Measurements from ENCODE around the gene AK6. TPM values are rescaled to one million over a fixed set of nuclear protein-coding genes. Genes with fewer than 3 reads are reported as not detected.
A peak's percentile ranks its signal among the peaks of the same experiment; 100 is the strongest.

The AK6 gene
- polyA plus RNA-seq, 1 experiment, result 11.6 TPM

DNA sequence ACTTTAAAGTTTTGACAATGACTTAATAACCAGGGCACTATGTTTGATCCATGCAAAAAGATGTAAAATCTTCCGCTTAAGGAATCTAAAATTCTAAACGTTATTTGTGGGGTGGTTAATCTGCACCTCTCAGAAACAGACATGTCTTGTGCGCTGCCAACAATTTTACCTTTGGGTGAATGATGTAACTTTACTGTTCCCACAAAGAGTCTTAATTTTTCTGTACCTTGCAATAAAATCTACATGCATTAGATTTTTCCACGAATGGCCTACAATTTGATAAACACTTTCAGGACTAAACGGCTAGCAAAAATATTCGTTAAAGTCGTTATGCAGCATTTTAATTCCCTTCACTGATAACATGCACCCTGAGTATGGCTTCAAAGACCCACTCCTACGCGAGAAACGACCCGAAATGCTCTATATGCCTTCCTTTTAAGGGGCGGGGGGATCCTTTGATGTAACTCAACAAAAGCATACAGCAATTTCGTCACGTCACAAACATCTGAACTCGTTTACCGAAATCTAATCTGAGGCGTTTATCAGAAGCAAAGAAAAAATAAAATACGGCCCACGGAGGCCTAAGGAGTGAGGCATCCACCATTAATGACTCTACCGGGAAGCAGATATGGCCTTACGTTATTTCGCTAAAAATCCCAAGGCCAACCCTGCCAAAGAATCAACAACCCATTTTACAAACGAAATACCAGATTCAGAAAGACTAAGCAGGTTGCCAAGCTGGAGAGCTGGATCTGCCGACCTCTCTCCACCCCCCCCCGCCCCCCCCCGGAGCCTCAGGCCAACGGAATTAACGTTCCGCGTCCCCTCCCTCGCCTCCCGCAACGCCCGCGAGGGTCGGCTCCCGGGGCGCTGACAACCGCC, 621 bp downstream of the AK6 start:
- CTCF ChIA-PET, result no interaction called here
- Histone ChIP-seq H3K27me3 (ENCODE audit: control insufficient read depth, insufficient read depth, low read length) (no peaks in the 10 kb centered on the region), H3K4me3 (ENCODE audit: low read depth, low read length) (peak overlapping the region; percentile 90), H3K36me3 (ENCODE audit: control insufficient read depth, insufficient read depth, low read length) (peaks cover 1% of the 10 kb centered on the region; the same call in 1 of the 2 replicates)
- TF ChIP-seq, protein P1, sequence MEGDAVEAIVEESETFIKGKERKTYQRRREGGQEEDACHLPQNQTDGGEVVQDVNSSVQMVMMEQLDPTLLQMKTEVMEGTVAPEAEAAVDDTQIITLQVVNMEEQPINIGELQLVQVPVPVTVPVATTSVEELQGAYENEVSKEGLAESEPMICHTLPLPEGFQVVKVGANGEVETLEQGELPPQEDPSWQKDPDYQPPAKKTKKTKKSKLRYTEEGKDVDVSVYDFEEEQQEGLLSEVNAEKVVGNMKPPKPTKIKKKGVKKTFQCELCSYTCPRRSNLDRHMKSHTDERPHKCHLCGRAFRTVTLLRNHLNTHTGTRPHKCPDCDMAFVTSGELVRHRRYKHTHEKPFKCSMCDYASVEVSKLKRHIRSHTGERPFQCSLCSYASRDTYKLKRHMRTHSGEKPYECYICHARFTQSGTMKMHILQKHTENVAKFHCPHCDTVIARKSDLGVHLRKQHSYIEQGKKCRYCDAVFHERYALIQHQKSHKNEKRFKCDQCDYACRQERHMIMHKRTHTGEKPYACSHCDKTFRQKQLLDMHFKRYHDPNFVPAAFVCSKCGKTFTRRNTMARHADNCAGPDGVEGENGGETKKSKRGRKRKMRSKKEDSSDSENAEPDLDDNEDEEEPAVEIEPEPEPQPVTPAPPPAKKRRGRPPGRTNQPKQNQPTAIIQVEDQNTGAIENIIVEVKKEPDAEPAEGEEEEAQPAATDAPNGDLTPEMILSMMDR (IDR thresholded peaks at IDR 0.05; ENCODE audit: insufficient read depth, low read depth, low read length), result no peak
- no peak for DNase-seq (ENCODE audit: low read depth)
- POLR2A ChIA-PET, result no interaction called here

DNA sequence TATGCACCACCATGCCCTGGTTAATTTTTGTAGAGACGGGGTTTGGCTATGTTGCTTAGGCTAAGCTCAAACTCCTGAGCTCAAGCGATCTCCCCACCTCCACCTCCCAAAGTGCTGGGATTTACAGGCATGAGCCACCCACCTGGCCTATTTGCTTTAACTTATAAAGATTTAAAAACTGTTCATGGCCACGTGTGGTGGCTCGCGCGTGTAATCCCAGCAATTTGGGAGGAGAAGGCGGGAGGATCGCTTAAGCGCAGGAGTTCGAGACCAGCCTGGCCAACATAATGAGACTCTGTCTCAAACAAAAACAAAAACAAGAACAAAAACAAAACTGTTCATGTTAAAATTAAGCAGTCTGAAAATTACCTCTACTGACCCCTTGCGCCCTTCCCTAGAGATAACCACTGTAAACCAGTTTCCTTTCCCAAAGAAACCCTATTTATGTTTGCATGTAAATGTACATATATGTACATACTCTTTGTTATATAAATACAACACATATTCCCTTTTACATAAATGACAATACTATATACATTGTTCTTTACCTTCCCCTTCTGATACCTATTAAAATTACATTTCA, 1.5 kb downstream of the AK6 start:
- H3K36me3 ChIP-seq (ENCODE audit: control insufficient read depth, insufficient read depth, low read length), result peaks cover 2% of the 10 kb centered on the region; the same call in 1 of the 2 replicates
- DNase-seq (ENCODE audit: low read depth), result no peak
- TF ChIP-seq, protein P1 (IDR thresholded peaks at IDR 0.05; ENCODE audit: insufficient read depth, low read depth, low read length), result no peak
- POLR2A ChIA-PET, result no interaction called here
- H3K27me3 ChIP-seq (ENCODE audit: control insufficient read depth, insufficient read depth, low read length), result no peaks in the 10 kb centered on the region
- H3K4me3 ChIP-seq (ENCODE audit: low read depth, low read length), result peak overlapping the region; percentile 90
- CTCF ChIA-PET, result no interaction called here

DNA sequence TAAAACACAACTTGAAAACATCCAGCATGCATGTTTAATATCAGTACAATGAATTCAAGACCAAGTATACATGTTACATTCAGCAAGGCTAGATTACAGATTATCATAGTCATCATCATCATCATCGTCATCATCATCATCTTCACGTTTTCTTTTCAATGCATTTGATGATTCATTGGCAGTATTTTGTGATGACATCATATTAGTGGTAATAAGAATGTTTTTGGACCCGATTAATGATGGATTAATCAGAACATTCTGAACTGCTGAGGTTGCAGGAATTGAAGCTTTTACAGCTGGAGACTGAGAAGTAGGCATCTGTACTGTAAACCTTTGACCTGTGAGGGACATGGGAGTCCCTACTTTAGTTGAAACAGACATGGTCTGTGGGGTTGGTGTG, 4.5 kb downstream of the AK6 start:
- DNase-seq (ENCODE audit: low read depth), result no peak
- POLR2A ChIA-PET, result no interaction called here
- TF ChIP-seq, protein P1 (IDR thresholded peaks at IDR 0.05; ENCODE audit: insufficient read depth, low read depth, low read length), result no peak
- Histone ChIP-seq H3K4me3 (ENCODE audit: low read depth, low read length) (no peak overlapping the region), H3K36me3 (ENCODE audit: control insufficient read depth, insufficient read depth, low read length) (peaks cover 2% of the 10 kb centered on the region; the same call in 1 of the 2 replicates), H3K27me3 (ENCODE audit: control insufficient read depth, insufficient read depth, low read length) (no peaks in the 10 kb centered on the region)
- CTCF ChIA-PET, result no interaction called here

DNA sequence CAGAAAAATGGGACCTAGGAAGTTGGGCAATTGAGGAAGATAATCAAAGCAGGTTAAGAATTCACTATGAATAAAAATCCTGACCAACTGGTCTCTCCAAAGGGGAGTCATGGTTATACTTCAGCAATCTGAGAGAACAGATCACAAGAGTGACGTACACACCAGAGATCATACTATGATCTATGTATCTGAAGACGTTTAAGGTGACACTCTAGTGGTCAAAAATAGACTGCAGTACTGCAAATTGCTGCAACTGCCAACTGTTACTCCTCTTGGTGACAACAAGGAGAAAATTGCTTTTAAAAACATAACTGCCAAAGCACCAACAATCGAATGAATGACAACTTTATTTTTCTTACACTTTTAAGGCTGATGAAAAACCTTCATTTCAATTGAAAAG, 4.9 kb downstream of the AK6 start:
- no peak for DNase-seq (ENCODE audit: low read depth)
- H3K36me3 ChIP-seq (ENCODE audit: control insufficient read depth, insufficient read depth, low read length), result peaks cover 2% of the 10 kb centered on the region; the same call in 1 of the 2 replicates
- TF ChIP-seq, protein P1 (IDR thresholded peaks at IDR 0.05; ENCODE audit: insufficient read depth, low read depth, low read length), result peak; percentile 35; the same call in 1 of the 2 replicates
- H3K4me3 ChIP-seq (ENCODE audit: low read depth, low read length), result no peak overlapping the region
- no peaks in the 10 kb centered on the region for H3K27me3 ChIP-seq (ENCODE audit: control insufficient read depth, insufficient read depth, low read length)
- CTCF ChIA-PET, result no interaction called here
- POLR2A ChIA-PET, result no interaction called here

DNA sequence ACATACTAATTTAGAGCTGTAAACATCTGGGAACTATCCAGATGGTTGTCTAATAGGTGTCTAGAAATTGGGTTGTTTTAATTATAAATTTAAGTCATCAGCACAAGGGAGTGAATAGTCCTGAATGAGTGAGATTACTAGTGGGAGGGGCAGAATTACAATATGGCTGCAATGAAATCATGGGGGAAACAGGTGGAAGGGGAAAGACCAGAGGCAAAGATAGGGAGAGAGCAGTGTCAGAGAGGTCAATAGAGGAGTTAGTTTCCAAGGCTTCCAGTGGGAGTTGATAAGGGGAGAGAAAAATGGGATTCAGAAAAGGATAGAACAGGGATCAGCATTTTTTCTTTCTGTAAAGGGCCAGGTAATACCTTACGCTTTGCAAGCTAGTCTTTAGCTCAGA, 8.9 kb downstream of the AK6 start:
- TF ChIP-seq, protein P1 (IDR thresholded peaks at IDR 0.05; ENCODE audit: insufficient read depth, low read depth, low read length), result no peak
- no peak overlapping the region for H3K4me3 ChIP-seq (ENCODE audit: low read depth, low read length)
- ChIA-PET CTCF (interaction anchor here (0.6 kb wide), 1 partner anchor 9 kb away, joined by 3 read pairs; no protein-coding TSS in a partner anchor), POLR2A (no interaction called here)
- H3K27me3 ChIP-seq (ENCODE audit: control insufficient read depth, insufficient read depth, low read length), result no peaks in the 10 kb centered on the region
- DNase-seq (ENCODE audit: low read depth), result no peak
- 0 out of 2 replicates have a peak, but pooled peaks cover 1% of the 10 kb centered on the region for H3K36me3 ChIP-seq (ENCODE audit: control insufficient read depth, insufficient read depth, low read length)
